Progenitor cell of endocrine pancreas (in vitro differentiated cells): ENCODE data around the gene TGFBR3L. TPM values are rescaled to one million over a fixed set of nuclear protein-coding genes. Genes with fewer than 3 reads are reported as not detected.

Source experiments
- DNase-seq: peaks from one replicate; pipeline ENCODE4 v3.0.0; 2021; ENCODE audit warnings: low spot score; ENCODE audit not compliant: unreplicated experiment
- H3K27ac Mint-ChIP-seq: 2 replicates; pipeline ENCODE4 v1.8.0; 2021; ENCODE audit warnings: mild to moderate bottlenecking, moderate library complexity, mixed read lengths
- H3K27me3 Mint-ChIP-seq: 2 replicates; pipeline ENCODE4 v1.8.0; 2021; ENCODE audit warnings: mixed read lengths
- H3K36me3 Mint-ChIP-seq: 2 replicates; pipeline ENCODE4 v1.8.0; 2022; ENCODE audit warnings: mixed read lengths; ENCODE audit not compliant: insufficient read depth
- H3K4me1 Mint-ChIP-seq: 2 replicates; pipeline ENCODE4 v1.8.0; 2021; ENCODE audit warnings: low read depth, mixed read lengths
- H3K4me3 Mint-ChIP-seq: 2 replicates; pipeline ENCODE4 v1.8.0; 2021; ENCODE audit warnings: low read depth, mild to moderate bottlenecking, moderate library complexity, mixed read lengths
- H3K9me3 Mint-ChIP-seq: 2 replicates; pipeline ENCODE4 v1.8.0; 2021; ENCODE audit warnings: low read depth, mixed read lengths
- CTCF ChIP-seq: fragments of 200-600 bp; sonication (generic); IDR thresholded peaks from one replicate; pipeline ENCODE4 v1.5.0; 2021; ENCODE audit warnings: antibody characterized with exemption, mild to moderate bottlenecking; ENCODE audit not compliant: unreplicated experiment
- total RNA-seq: library from RNA; stranded (reverse); gene quantifications from 2 replicates; pipeline ENCODE4 v1.2.1, GENCODE V29; 2021

Gene TGFBR3L
- total RNA-seq, 1 donor from 2014 or later, result 0.67 TPM

GRCh38 chr19:7899751-7900378, 14.8 kb upstream of the TGFBR3L start:
- Mint-ChIP-seq H3K27ac (no peak overlapping the region), H3K4me3 (no peak overlapping the region), H3K36me3 (no peaks in the 10 kb centered on the region), H3K4me1 (peaks cover 12% of the 10 kb centered on the region), H3K27me3 (no peaks in the 10 kb centered on the region), H3K9me3 (no peaks in the 10 kb centered on the region)
- no peak for TF ChIP-seq CTCF
- DNase-seq, result no peak

GRCh38 chr19:7900401-7900870, 14.2 kb upstream of the TGFBR3L start:
- no peaks in the 10 kb centered on the region for H3K36me3 Mint-ChIP-seq
- no peak for TF ChIP-seq CTCF
- H3K27me3 Mint-ChIP-seq, result no peaks in the 10 kb centered on the region
- no peak overlapping the region for H3K27ac Mint-ChIP-seq
- H3K4me3 Mint-ChIP-seq, result no peak overlapping the region
- no peaks in the 10 kb centered on the region for H3K9me3 Mint-ChIP-seq
- no peak for DNase-seq
- peaks cover 16% of the 10 kb centered on the region for H3K4me1 Mint-ChIP-seq

GRCh38 chr19:7900931-7901330, 13.7 kb upstream of the TGFBR3L start:
- no peaks in the 10 kb centered on the region for H3K9me3 Mint-ChIP-seq
- H3K4me1 Mint-ChIP-seq, result peaks cover 19% of the 10 kb centered on the region
- no peak for TF ChIP-seq CTCF
- H3K4me3 Mint-ChIP-seq, result no peak overlapping the region
- no peak for DNase-seq
- no peaks in the 10 kb centered on the region for H3K27me3 Mint-ChIP-seq
- no peaks in the 10 kb centered on the region for H3K36me3 Mint-ChIP-seq
- H3K27ac Mint-ChIP-seq, result no peak overlapping the region

GRCh38 chr19:7901337-7901736, 13.3 kb upstream of the TGFBR3L start:
- no peaks in the 10 kb centered on the region for H3K9me3 Mint-ChIP-seq
- peaks cover 19% of the 10 kb centered on the region for H3K4me1 Mint-ChIP-seq
- no peaks in the 10 kb centered on the region for H3K36me3 Mint-ChIP-seq
- H3K4me3 Mint-ChIP-seq, result no peak overlapping the region
- no peak for TF ChIP-seq CTCF
- DNase-seq, result no peak
- H3K27ac Mint-ChIP-seq, result no peak overlapping the region
- H3K27me3 Mint-ChIP-seq, result no peaks in the 10 kb centered on the region

- H3K36me3 Mint-ChIP-seq, result no peaks in the 10 kb centered on the region
These were observed 11.8 kb upstream of the TGFBR3L start for GRCh38 chr19:7902796-7903243.

More at GRCh38 chr19:7902796-7903243, 11.8 kb upstream of the TGFBR3L start:
- no peak for DNase-seq
- TF ChIP-seq CTCF, result no peak
- Mint-ChIP-seq H3K27ac (peak overlapping the region; percentile 96), H3K27me3 (no peaks in the 10 kb centered on the region), H3K4me3 (peak overlapping the region; percentile 75), H3K4me1 (peaks cover 19% of the 10 kb centered on the region), H3K9me3 (no peaks in the 10 kb centered on the region)
